GM19463 (cell line): Measurements from ENCODE around the gene CFD.
"Not testable (repeated sequence)": the region's sequence is repeated elsewhere in the genome, so short reads cannot be mapped to it uniquely, and the experiment has no call there.

ENCODE experiments used
- ATAC-seq: cut with Tn5 transposase; IDR thresholded peaks from one replicate; pipeline ENCODE4 v1.9.1; 2021; ENCODE audit warnings: mild to moderate bottlenecking, moderate library complexity; ENCODE audit not compliant: unreplicated experiment

The CFD gene

DNA sequence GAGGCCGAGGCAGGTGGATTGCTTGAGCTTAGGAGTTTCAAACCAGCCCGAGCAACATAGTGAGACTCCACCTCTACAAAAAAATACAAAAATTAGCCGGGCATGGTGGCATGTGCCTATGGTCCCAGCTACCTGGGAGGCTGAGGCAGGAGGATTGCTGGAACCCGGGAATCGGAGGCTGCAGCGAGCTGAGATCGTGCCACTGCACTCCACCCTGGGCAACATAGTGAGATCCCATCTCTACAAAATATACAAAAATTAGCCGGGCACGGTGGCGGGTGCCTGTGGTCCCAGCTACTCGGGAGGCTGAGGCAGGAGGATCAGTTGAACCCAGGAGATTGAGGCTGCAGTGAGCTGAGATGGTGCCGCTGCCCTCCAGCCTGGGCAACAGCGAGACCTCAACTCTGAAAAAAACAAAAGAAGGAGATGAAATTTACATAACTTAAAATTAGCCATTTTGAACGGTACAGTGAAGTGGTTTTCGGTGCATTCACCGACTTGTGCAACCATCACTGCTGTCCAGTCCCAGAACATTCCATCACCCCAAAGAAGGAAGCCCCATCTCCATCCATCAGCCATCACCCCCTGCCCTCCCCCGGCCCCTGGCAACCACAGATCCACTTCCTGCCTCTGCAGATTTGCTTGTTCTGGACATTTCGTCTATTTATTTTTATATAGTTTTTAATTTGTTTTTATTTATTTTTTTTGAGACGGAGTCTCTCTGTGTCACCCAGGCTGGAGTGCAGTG, 33.4 kb upstream of the CFD start:
- no peak for ATAC-seq

- no peak for ATAC-seq
These were observed 32.2 kb upstream of the CFD start for GRCh38 chr19:827314-827709.

GRCh38 chr19:827710-828321, 31.6 kb upstream of the CFD start, which contains the start of gene AZU1:
Gene AZU1 (plus strand): TSS chr19:827837. CDS start chr19:827847, 10 bp downstream.
- no peak for ATAC-seq

GRCh38 chr19:829129-829758, 30.2 kb upstream of the CFD start:
- no peak for ATAC-seq

DNA sequence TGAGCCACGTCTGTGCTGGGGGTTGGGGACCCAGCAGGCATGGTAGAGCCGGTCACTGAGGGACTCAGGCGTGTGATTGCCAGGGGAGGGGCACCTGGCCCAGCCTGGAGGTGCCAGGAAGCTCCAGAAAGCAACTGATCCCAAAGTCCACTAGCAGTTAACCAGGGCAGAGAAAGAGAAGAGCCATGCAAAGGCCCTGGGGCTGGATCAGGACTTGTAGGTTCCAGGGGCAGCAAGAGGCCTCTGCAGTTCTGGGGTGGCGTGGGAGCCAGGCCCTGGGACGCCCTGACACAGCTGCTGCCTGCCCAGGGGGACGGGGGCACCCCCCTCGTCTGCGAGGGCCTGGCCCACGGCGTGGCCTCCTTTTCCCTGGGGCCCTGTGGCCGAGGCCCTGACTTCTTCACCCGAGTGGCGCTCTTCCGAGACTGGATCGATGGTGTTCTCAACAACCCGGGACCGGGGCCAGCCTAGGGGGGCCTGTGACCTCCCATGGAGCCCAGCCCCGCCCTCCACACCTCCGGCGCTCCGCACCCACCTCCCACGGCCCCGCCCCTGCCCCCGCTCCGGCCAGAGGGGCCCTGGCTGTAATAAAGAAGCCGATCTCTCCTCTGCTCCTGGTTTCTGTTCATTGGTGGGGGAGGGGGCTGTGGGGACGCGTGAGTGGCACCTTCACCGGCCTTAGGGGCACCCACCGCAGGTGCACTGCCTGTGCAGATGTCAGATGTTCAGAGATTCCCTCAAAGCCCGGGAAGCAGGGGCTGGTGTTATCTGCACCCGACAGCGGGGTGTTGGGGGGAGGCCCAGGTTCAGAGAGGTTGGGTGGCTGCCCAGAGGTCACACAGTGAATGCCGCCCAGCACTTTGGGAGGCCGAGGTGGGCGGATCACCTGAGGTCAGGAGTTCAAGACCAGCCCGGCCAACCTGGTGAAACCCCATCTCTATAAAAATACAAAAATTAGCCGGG, 27.8 kb upstream of the CFD start:
- no peak for ATAC-seq

- no peak for ATAC-seq
These were observed 25.2 kb upstream of the CFD start for GRCh38 chr19:834216-834615.

- no peak for ATAC-seq
These were observed 24.2 kb upstream of the CFD start for GRCh38 chr19:835210-835810.

DNA sequence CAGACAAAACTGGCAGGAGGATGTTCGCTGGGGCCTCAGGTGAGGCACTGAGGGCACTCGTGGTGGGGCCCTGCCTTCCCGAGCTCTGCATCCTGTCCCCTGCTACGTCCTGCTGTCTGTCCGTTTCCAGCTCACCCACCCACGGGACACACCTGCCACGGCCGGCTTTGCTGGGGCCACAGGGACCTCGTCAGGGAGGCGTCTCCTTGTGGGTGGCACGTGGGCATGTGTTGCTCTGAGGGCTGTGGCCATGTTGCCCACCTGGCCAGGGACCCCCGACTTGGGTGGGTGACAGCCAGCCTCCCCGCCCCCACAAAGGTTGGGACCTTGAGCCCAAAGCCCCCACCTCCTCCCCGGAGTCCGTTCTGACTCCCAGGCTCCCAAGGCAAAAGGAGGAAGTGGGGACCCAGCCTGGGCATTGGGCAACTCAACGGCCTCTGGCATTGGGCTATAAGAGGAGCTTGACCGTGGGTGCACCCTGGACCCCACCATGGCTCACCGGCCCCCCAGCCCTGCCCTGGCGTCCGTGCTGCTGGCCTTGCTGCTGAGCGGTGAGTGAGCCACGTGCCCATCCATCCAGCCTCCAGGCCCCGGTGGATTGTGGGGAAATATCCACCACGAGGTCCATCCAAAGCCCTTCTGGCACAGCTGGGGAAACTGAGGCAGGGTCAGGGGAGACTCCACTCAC, 18.8 kb upstream of the CFD start, which contains the start of gene PRTN3:
Gene PRTN3, plus strand, starts transcription at position 481 of the 688 bp plus-strand sequence. Its CDS starts 10 bp downstream, at position 491.
- ATAC-seq = no peak

DNA sequence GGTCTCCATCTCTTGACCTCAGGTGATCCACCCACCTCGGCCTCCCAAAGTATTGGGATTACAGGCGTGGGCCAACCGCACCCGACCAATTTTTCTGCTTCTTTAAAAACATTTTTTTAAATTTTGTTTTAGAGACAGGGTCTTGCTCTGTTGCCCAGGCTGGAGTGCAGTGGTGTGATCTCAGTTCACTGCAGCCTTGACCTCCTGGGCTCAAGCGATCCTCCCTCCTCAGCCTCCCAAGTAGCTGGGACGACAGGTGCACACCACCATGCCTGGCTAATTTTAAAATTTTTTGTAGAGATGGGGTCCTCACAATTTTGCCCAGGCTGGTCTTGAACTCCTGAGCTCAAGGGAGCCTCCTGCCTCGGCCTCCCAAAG, 16.7 kb upstream of the CFD start:
- ATAC-seq = not testable (repeated sequence)

GRCh38 chr19:843180-843835, 16.2 kb upstream of the CFD start:
- ATAC-seq = no peak

DNA sequence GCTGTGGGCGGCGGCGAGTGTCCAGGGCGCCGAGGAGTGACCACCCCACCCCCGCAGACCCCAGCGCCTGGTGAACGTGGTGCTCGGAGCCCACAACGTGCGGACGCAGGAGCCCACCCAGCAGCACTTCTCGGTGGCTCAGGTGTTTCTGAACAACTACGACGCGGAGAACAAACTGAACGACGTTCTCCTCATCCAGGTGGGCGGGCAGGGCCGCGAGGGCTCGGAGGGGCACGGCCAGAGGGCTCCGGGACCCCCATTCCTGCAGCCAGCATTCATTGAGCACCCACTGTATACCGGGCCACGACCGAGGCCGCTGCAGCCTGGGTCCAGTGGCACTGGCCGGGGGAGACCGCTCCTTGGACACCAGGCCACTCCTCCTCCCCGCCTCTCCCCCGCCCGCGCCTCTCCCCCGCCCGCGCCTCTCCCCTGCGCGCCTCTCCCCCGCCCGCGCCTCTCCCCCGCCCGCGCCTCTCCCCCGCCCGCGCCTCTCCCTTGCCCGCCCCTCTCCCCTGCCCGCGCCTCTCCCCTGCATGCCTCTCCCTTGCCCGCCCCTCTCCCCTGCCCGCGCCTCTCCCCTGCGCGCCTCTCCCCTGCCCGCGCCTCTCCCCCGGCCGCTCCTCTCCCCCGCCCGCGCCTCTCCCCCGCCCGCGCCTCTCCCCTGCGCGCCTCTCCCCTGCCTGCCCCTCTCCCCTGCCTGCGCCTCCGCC, 15.5 kb upstream of the CFD start:
- ATAC-seq = no peak

GRCh38 chr19:844546-844971, 14.9 kb upstream of the CFD start:
- ATAC-seq = no peak

GRCh38 chr19:845707-846521, 13.6 kb upstream of the CFD start:
- no peak for ATAC-seq

- no peak for ATAC-seq
These were observed 11.0 kb upstream of the CFD start for GRCh38 chr19:848386-848921.

DNA sequence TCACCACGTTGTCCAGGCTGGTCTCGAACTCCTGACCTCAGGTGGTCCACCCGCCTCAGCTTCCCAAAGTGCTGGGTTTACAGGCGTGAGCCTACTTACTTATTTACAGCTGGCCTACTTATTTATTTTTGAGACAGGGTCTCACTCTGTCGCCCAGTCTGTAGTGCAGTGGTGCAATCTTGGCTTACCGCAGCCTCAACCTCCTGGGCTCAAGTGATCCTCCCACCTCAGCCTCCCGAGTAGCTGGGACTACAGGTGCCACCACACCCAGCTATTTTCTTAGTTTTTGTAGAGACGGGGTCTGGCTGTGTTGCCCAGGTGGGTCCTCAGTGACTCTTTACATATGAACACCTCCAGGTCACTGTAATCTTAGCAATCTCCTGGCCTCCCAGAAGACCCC, 10.3 kb upstream of the CFD start:
- not testable (repeated sequence) for ATAC-seq

GRCh38 chr19:850221-850978, 9.1 kb upstream of the CFD start:
- no peak for ATAC-seq

- ATAC-seq = no peak
These were observed 8.5 kb upstream of the CFD start for GRCh38 chr19:850979-851335.
